Neural crest cell (in vitro differentiated cells): ENCODE data around the gene PAK5. TPM values are rescaled to one million over a fixed set of nuclear protein-coding genes. Genes with fewer than 3 reads are reported as not detected.

Experiments used
- DNase-seq: peaks from one replicate; pipeline ENCODE4 v3.0.0; 2021; ENCODE audit warnings: low read depth, mixed read lengths, low spot score
- H3K27ac Mint-ChIP-seq: one replicate; pipeline ENCODE4 v1.8.0; 2021; ENCODE audit warnings: mild to moderate bottlenecking, mixed read lengths; ENCODE audit not compliant: unreplicated experiment
- H3K27me3 Mint-ChIP-seq: 2 replicates; pipeline ENCODE4 v1.8.0; 2021; ENCODE audit warnings: low read depth, mild to moderate bottlenecking, mixed read lengths
- H3K36me3 Mint-ChIP-seq: 2 replicates; pipeline ENCODE4 v1.8.0; 2021; ENCODE audit warnings: low read depth, mild to moderate bottlenecking, mixed read lengths
- H3K4me1 Mint-ChIP-seq: 2 replicates; pipeline ENCODE4 v1.8.0; 2021; ENCODE audit warnings: mixed read lengths
- H3K4me3 Mint-ChIP-seq: one replicate; pipeline ENCODE4 v1.8.0; 2021; ENCODE audit warnings: mild to moderate bottlenecking, mixed read lengths
- H3K9me3 Mint-ChIP-seq: 2 replicates; pipeline ENCODE4 v1.8.0; 2021; ENCODE audit warnings: mixed read lengths
- CTCF ChIP-seq: fragments of 200-600 bp; sonication (generic); conservative IDR thresholded peaks from 2 replicates; pipeline ENCODE4 v1.5.0; 2021; ENCODE audit warnings: antibody characterized with exemption, mild to moderate bottlenecking
- total RNA-seq: library from RNA; stranded (reverse); gene quantifications from 2 replicates; pipeline ENCODE4 v1.2.1, GENCODE V29; 2021

The PAK5 gene
- total RNA-seq, 1 donor from 2014 or later, result 1.8 TPM

GRCh38 chr20:9672027-9672426 is 166.8 kb downstream of the PAK5 start:
- Mint-ChIP-seq H3K27ac (no peak overlapping the region), H3K27me3 (peaks cover 15% of the 10 kb centered on the region), H3K36me3 (no peaks in the 10 kb centered on the region), H3K4me1 (no peaks in the 10 kb centered on the region), H3K9me3 (peaks cover 3% of the 10 kb centered on the region), H3K4me3 (no peak overlapping the region)
- DNase-seq, result no peak
- TF ChIP-seq CTCF, result no peak

GRCh38 chr20:9668381-9668780 is 170.5 kb downstream of the PAK5 start:
- no peaks in the 10 kb centered on the region for H3K9me3 Mint-ChIP-seq
- H3K4me1 Mint-ChIP-seq, result no peaks in the 10 kb centered on the region
- no peak for DNase-seq
- no peak for TF ChIP-seq CTCF
- no peaks in the 10 kb centered on the region for H3K36me3 Mint-ChIP-seq
- peaks cover 32% of the 10 kb centered on the region for H3K27me3 Mint-ChIP-seq
- H3K27ac Mint-ChIP-seq, result no peak overlapping the region
- no peak overlapping the region for H3K4me3 Mint-ChIP-seq

- no peaks in the 10 kb centered on the region for H3K9me3 Mint-ChIP-seq
- H3K4me3 Mint-ChIP-seq, result no peak overlapping the region
- no peaks in the 10 kb centered on the region for H3K36me3 Mint-ChIP-seq
- no peaks in the 10 kb centered on the region for H3K4me1 Mint-ChIP-seq
- H3K27me3 Mint-ChIP-seq, result peaks cover 49% of the 10 kb centered on the region
- no peak overlapping the region for H3K27ac Mint-ChIP-seq
- DNase-seq, result no peak
- no peak for TF ChIP-seq CTCF
Measured at GRCh38 chr20:9663423-9663822, 175.5 kb downstream of the PAK5 start.

- no peaks in the 10 kb centered on the region for H3K36me3 Mint-ChIP-seq
- no peak overlapping the region for H3K27ac Mint-ChIP-seq
- peaks cover 35% of the 10 kb centered on the region for H3K27me3 Mint-ChIP-seq
- no peak for TF ChIP-seq CTCF
- H3K9me3 Mint-ChIP-seq, result no peaks in the 10 kb centered on the region
- no peak overlapping the region for H3K4me3 Mint-ChIP-seq
- peak; percentile 42 for DNase-seq
- H3K4me1 Mint-ChIP-seq, result no peaks in the 10 kb centered on the region
Measured at GRCh38 chr20:9660236-9660868, 178.5 kb downstream of the PAK5 start.

- H3K27me3 Mint-ChIP-seq, result peaks cover 19% of the 10 kb centered on the region
- no peak overlapping the region for H3K27ac Mint-ChIP-seq
- no peak overlapping the region for H3K4me3 Mint-ChIP-seq
- no peaks in the 10 kb centered on the region for H3K9me3 Mint-ChIP-seq
- no peaks in the 10 kb centered on the region for H3K36me3 Mint-ChIP-seq
- peaks cover 6% of the 10 kb centered on the region for H3K4me1 Mint-ChIP-seq
- no peak for TF ChIP-seq CTCF
- no peak for DNase-seq
Measured at GRCh38 chr20:9647741-9648140, 191.1 kb downstream of the PAK5 start.
